GM19035 (cell line): ENCODE data around the gene ADARB2.

Experiments used
- ATAC-seq: cut with Tn5 transposase; IDR thresholded peaks from one replicate; pipeline ENCODE4 v1.9.1; 2021; ENCODE audit not compliant: unreplicated experiment

ADARB2 gene

DNA sequence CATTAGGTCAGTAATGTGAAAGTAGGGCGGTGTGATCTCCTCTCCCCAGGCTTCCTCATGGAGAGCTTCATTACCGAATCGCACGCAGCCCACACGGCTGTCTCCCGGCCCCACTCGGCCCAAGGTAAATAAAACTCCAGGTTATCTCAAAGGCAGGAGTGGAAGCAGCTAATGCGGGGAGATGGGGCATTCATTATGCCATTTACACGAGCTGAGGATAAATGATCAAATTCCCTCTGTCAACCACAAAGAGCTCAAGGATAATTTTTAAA, 93.5 kb downstream of the ADARB2 start:
- ATAC-seq = no peak

- ATAC-seq = no peak
Measured at GRCh38 chr10:1643161-1643907, 94.0 kb downstream of the ADARB2 start.

- no peak for ATAC-seq
Measured at GRCh38 chr10:1642600-1643160, 94.6 kb downstream of the ADARB2 start.

DNA sequence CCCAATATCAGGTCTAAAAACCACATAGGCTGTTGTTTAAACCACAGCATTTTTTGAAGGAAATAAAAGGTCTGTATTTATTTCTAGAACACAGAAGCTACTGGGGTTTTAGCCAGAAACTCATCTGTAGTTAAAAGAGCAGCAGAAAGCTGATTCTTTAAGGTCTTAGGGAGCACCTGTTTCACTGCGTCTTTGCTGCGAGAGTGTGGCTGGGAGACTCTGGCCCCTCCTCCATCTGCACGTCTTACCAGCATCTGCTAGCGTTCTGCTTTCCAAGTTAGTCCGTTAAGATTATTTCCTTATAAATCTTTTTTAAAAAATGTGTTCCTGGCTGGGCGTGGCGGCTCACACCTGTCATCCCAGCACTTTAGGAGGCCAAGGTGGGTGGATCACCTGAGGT, 95.9 kb downstream of the ADARB2 start:
- no peak for ATAC-seq

GRCh38 chr10:1638889-1639419, 98.4 kb downstream of the ADARB2 start:
- ATAC-seq = no peak

DNA sequence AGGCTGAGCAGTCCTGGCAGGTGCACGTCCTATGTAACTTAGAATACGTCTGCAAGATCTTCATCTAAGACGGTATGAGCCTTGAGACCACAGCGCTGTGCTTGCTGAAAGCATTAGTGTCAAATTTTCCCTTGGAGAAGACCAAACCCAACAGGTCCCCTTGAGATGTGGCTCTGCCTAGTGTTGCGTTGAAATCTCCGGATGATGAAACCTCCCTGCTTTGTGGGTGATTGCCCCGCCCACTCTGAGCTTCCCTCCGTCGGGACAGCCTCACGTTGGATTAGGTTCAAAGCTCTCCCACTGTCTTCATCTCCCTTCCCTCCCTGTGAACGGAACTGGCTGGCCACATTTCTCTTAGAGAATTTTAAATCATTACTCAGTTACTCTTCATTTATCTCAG, 102.0 kb downstream of the ADARB2 start:
- no peak for ATAC-seq

DNA sequence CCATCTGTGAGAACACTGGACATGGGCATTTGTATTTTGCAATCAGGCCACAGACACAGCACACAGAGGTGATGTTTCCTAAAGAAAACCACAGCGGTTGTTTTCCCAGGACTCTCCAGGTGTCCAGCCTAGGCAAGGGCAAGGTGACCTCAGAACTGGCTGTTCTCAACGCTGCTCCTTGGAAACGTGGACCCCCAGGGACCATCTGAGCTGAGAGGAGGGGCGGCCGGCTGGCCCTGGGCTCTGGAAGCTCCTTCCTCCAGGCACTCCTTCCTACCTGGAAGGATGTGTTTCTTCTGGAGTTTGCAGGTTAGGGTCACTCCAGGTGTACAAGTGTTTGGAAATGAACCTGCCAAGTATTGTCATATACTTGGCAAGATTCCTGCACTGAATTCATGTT, 103.1 kb downstream of the ADARB2 start:
- no peak for ATAC-seq

DNA sequence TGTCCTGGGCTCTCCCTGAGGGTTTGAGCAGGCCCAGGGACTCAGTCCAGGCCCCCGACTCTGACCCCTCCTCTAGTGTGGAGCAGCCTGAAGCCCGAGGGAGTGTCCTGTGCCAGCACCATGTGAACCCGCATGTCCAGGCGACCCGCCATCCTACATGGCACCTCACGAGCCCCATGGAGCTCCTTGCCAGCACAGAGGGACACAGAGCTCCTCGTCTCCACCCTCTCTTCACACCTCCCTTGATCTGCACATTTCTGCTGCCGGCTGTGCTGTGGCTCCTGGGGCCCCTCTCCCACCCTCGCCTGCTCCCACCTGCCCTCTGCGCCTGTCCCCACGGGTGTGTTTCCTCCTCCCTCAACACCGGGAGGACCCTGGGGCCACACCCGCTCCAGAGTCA, 103.5 kb downstream of the ADARB2 start:
- ATAC-seq = no peak

GRCh38 chr10:1632596-1632995, 104.7 kb downstream of the ADARB2 start:
- no peak for ATAC-seq

DNA sequence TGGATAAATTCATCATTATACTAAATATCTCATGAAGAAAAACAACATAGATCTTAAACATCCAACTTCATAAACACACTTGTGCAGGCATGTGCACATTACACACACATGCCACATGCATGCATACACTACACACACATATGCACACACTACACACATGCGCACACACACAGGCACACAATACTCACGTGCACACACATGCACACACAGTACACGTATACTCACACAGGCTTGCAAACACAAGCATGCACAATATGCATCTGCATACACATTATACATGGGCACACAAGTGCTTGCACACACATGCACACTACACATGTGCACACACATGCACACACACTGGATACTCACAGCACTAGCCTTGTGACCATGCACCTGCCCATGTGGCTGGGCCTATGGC, 105.2 kb downstream of the ADARB2 start:
- ATAC-seq = no peak

GRCh38 chr10:1631282-1631681, 106.0 kb downstream of the ADARB2 start:
- ATAC-seq = no peak

GRCh38 chr10:1630304-1630703, 107.0 kb downstream of the ADARB2 start:
- no peak for ATAC-seq

DNA sequence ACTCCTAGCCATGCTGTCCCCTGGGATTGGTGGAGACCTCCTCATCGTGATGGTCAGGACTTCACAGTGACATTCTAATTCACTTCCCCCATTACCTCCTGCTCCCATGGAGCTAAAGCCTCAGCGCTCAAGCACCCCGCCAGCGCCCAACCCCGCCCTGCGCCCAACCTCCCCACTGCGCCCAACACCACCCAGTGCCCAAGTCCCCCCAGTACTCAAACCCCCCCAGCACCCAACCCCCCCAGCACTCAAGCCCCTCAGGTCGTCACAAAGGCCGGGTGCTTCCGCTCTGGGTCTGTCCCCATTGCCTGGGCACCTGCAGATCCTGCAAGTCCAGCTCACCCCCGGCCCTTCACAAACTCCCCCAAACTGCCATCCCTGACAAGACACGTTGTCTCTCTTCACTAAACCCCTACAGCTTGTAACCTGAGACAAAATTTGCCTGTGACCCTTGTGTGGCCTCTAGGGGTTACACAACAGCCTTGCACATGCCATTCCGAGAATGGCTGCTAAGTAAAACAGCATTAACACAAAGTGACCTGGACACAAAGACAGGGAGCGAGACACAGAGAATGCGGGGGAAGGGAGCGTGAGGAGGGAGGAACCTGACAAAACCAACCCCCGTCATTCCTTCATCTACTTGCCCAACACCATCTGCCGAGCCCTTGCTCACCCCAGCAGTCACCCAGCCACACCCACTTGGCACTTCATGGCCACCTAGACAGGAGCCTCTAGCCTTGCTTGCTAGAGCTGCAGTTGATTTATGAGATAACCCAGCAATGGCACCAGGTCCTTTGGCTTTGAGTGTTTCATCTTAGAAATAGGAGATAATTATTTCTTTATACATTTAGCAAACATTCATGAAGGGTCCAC, 107.8 kb downstream of the ADARB2 start:
- ATAC-seq = no peak

GRCh38 chr10:1628757-1629156, 108.6 kb downstream of the ADARB2 start:
- no peak for ATAC-seq

- no peak for ATAC-seq
Measured at GRCh38 chr10:1627945-1628344, 109.4 kb downstream of the ADARB2 start.

DNA sequence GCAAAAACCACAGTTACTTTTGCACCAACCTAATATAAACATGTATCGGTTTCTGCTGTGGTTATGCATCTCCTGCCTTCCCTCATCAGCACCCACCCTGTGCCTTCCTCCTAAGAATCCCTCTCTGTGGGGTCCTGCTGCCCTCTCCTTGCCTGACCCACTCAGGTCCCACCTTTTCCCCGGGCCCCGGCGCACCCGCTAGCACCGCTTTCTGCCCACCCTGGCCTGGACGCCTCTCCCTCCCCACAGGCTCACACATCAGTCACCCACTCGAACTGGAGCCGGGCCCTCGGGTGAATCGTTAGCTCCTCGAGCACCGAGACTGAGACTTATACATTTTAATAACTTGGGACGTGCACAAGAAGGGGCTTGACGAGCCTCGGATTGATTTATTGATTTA, 110.5 kb downstream of the ADARB2 start:
- no peak for ATAC-seq

DNA sequence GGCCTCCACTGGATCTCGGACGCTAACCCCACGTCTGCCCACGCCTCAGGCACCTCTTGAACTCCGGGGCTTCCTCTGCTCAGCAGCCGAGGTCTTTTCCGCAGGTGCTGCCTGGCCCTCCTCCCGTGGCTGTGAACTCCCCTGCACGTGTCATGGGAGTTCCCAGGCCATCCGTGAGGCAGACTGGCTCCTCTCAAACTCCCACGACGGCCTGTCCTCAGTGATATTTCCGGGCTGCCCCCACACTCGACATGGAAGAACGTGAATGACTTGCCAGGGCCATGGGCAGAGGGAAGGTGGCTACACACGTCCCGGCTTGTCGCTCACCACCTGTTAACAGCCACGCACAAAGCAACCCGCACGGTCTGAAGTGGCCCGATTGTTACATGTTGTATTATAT, 110.9 kb downstream of the ADARB2 start:
- ATAC-seq = no peak

GRCh38 chr10:1625731-1626130, 111.6 kb downstream of the ADARB2 start:
- no peak for ATAC-seq

DNA sequence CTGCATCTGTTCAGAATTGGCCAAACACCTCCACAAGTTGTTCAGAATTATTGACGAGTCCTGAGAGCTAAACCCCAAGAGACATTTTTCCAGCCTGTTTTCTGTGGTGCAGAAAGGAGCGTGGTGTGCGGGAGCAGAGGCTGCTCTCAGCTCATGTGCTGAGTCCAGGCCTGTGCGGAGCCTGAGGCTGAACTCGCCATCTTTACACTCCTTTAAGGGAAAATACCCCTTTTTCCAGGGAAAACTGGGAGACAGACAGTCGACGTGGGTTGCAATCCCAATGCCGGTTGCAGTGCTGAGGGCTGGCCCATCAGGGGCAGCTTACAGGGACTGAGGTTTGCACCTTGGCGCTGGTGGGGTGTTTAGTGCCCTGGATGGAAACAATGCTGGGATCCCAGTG, 112.2 kb downstream of the ADARB2 start:
- ATAC-seq = no peak

DNA sequence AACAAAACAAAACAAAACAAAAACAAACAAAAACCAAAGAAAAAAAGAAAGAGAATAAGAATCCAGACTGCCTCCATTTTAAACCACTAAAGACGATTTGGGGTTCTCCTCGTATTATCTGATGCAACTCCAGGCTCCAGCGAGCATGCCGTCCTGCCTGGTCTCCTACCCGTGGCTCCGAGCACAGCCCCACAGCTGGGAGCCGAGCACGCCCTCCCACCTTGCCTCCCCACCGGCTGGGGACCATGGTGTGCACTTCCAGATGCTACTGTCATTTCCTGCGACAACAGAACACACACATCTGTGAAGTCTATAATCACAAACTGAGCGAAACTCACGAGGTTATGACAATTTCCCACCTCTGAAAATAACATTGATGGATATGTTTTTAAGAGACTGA, 113.1 kb downstream of the ADARB2 start:
- ATAC-seq = no peak

- no peak for ATAC-seq
Measured at GRCh38 chr10:1620803-1621202, 116.5 kb downstream of the ADARB2 start.
